ENCODE results near the gene IFT81.

DNA sequence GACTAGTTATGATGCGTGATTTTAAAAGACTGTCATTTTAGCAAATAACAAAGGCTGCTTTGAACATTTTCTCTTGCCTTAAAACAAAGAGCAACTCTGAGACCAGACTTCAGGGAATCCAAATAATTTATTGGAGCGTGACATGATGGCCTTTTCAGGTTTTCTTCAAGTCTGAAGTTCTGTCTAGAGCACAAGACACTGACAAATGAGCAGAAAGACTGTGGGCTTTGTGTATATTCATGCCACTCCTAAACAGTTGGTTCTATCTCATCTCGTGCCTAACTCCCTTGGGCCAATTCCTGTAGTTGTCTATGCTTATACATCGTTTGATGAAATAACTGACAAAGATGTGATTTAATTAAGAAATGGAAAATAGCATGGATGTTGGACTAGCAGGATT is 47.5 kb downstream of the IFT81 start:
- no peak for TF ChIP-seq CTCF (IDR thresholded peaks at IDR 0.05; ENCODE audit: low read length)
- no peak for TF ChIP-seq EZH2phosphoT487 (IDR thresholded peaks at IDR 0.05; ENCODE audit: low read length)
- TF ChIP-seq EZH2 (optimal IDR thresholded peaks at IDR 0.05; ENCODE audit: low read depth, low read length) = no peak
